HG03097 (cell line): ENCODE results near the gene SPSB2.
"Not testable (repeated sequence)": the region's sequence is repeated elsewhere in the genome, so short reads cannot be mapped to it uniquely, and the experiment has no call there.

Experiments
- ATAC-seq: cut with Tn5 transposase; IDR thresholded peaks from one replicate; pipeline ENCODE4 v1.9.1; 2021; ENCODE audit not compliant: unreplicated experiment, low FRiP score

The SPSB2 gene

GRCh38 chr12:6903722-6904121, 30.6 kb upstream of the SPSB2 start:
- no peak for ATAC-seq

DNA sequence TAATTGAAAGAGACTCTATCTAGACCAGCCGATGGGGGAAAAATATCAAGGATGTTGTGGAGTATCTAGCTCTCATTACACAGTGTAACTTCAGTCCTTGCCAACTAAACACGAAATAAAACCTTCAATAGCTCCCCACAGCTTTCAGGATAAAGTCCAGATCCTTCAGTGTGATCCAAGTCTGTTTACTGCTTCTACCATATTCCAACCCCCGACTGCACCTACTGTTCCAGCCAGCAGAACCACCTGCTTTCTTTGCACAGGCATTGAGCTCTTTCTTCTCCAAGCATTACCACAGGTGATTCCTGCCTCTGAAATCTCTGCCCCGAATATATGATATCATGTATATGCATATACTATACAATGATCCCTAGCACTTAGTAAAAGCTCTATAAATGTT, 29.3 kb upstream of the SPSB2 start:
- ATAC-seq: no peak

DNA sequence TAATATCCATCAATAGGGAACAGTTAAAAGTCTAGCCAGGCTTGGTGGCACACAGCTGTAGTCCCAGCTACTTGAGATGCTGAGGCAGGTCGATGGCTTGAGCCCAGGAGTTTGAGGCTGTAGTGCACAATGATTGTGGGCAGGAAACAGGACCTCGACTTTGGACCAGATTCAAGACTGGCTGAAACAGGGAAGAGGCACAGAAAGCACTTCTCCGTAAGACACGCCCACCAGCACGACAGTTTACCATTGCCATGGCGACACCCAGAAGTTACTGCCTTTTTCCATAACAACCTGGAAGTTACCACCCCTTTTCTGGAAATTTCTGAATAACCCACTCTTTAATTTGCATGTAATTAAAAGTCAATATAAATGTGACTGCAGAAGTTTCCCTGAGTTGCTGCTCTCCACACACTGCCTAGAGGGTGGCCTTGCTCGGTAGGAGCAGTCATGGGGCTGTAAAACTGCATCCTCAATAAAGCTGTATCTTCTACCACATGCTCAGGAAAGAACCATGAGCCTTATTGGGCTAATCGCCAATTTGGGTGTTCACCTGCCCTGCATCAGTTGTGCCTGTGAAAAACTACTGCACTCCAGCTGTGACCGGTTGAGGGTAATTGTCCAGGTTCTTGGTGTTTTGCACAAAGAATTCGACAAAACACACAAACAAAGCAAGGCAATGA, 26.9 kb upstream of the SPSB2 start:
- ATAC-seq: no peak

DNA sequence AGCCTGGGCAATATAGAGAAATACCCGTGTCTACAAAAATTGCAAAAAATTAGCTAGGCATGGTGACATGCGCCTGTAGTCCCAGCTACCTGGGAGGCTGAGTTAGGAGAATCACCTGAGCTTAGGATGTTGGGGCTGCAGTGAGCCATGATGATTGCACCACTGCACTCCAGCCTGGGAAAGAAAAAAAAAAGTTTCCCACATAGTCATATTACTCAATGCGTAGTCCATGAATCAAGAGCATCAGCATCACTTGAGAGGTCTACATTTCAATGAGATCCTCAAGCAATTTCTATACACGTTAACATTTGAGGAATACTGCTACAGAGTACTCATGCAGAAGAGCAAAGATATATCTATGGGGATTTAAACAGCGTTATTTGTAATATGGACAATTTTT, 26.3 kb upstream of the SPSB2 start:
- no peak for ATAC-seq

DNA sequence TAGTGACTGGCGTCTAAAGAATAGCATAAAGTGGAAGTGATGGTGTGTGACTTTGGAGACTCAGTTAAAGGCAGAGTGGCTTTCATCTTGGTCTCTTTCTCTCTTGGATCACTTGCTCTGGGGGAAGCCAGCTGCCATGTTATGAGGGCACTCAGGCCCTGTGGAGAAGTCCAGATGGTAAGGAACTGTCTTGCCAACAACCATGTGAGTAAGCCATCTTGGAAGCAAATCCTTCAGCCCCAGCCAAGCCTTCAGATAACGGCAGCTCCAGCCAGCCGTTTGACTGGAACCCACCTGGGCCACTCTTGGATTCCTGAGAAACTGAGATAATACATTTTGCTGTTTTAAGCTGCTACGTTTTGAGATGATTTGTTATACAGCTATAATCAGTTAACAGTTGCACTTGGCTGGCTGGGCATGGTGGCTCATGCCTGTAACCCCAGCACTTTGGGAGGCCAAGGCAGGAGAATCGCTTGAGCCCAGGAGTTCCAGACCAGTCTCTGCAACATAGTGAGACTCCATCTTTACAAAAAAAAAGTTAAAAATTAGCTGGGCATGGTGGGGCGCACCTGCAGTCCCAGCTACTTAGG, 23.8 kb upstream of the SPSB2 start:
- no peak for ATAC-seq

- ATAC-seq: no peak
Observed at GRCh38 chr12:6894321-6894720, 21.2 kb upstream of the SPSB2 start.

DNA sequence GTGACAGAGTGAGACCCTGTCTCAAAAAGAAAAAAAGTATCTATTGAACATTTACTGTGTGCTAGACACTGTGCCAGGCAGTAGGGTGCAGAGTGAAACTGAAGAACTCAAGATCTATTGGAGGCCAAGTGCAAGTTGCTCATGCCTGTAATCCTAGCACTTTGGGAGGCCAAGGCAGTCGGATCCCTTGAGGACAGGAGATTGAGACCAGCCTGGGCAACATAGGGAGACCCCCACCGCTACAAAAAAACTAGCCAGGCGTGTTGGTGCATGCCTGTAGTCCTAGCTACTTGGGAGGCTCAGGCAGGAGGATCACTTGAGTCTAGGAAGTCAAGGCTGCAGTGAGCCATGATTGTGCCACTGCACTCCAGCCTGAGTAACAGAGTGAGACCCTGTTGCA, 19.6 kb upstream of the SPSB2 start:
- not testable (repeated sequence) for ATAC-seq

GRCh38 chr12:6891646-6892001, 18.5 kb upstream of the SPSB2 start:
- ATAC-seq: peak; percentile 8

GRCh38 chr12:6890789-6891645, 17.9 kb upstream of the SPSB2 start:
- peak; percentile 94 for ATAC-seq

DNA sequence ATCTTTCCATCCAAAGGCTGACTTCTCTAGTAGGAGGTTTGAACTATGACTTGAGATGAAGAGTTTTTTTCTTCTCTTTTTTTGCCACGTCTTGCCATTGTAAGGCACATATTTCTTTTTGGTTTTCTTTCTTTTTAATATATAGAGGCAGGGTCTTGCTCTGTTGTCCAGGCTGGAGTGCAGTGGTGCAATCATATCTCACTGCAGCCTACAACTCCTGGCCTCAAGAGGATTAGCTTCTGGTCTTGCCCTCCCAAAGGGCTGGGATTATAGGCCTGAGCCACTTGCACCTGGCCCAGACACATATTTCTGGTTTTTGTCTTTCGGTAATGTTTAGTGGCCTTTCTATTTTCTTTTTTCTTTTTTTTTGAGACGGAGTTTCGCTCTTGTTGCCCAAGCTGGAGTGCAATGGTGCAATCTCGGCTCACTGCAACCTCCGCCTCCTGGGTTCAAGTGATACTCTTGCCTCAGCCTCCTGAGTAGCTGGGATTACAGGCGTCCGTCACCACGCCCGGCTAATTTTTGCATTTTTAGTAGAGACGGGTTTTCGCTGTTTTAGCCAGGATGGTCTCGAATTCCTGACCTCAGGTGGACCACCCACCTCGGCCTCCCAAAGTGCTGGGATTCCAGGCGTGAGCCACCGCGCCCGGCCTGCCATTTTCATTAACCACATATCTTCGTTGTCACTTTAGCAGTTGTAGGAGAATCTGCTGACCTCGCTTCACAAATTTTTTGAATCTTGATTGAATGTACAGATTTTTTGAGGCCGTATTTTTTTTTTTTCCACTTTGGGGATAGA, 16.9 kb upstream of the SPSB2 start:
- not testable (repeated sequence) for ATAC-seq

- not testable (repeated sequence) for ATAC-seq
Observed at GRCh38 chr12:6888794-6889193, 15.7 kb upstream of the SPSB2 start.

- no peak for ATAC-seq
Observed at GRCh38 chr12:6888360-6888759, 15.3 kb upstream of the SPSB2 start.

DNA sequence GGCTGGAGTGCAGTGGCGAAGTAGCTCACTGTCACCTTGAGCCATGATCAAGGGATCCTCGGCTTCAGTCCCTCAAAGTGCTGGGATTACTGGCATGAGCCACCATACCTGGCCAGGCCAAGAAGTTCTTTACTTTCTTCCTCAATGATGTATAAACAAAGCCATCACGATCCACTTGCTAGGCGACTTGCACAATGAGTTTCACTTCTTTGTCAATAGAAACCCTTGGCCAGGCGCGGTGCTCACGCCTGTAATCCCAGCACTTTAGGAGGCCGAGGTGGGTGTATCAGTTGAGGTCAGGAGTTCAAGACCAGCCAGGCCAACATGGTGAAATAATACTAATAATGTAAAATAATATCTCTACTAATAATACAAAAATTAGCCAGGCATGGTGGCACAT, 14.4 kb upstream of the SPSB2 start:
- ATAC-seq: no peak

DNA sequence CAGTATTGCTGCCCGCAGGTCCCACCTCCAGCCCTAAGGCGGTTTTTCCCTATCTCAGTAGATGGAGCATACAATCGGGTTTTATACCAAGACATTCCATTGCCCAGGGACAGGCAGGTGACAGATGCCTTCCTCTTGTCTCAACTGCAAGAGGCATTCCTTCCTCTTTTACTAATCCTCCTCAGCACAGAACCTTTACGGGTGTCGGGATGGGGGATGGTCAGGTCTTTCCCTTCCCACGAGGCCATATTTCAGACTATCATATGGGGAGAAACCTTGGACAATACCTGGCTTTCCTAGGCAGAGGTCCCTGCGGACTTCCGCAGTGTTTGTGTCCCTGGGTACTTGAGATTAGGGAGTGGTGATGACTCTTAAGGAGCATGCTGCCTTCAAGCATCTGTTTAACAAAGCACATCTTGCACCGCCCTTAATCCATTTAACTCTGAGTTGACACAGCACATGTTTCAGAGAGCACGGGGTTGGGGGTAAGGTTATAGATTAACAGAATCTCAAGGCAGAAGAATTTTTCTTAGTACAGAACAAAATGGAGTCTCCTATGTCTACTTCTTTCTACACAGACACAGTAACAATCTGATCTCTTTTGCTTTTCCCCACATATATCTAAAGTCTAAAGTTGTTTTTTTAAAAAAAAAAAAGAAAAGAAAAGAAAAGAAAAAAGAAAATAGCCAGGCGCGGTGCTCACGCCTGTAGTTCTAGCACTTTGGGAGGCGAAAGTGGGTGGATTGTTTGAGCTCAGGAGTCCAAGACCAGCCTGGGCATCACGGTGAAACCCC, 13.3 kb upstream of the SPSB2 start:
- ATAC-seq: not testable (repeated sequence)

DNA sequence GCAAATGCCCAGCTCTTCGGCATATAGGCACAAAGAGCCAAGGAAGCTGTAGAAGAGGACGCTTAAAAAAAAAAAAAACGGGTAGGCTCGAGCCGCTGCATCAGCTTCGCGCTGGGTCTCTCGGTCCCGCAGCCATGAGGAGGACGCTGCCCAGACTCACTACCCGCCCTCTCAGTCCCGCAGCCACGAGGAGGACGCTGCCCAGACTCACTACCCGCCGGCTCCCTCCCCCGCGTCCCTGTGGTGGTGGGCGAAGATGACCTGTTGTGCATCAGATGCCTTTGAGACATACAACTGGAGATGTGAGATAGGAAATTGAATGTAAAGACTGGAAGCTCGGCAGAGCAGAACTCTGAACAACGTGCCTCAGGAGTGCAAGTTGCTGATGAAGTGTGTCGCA, 11.4 kb upstream of the SPSB2 start:
- no peak for ATAC-seq

DNA sequence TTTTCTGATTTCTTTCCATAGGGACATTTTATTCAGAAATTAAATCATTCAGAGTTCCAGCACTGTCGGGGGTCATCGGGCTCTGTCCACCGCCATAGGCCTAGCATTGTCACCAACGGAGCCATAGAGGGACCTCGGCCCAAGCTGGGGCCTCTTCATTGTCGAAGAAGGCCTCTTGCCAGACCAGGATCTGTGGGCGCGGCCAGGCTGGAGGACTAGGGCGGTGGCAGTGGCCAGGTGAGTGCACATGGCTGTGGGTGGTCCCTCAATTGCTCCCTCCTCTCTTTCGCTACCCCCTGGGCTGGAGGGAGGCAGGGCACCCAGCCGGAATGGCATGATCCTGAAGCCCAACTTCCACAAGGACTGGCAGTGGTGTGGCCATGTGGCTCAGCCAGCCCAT, 10.6 kb upstream of the SPSB2 start:
- no peak for ATAC-seq

- no peak for ATAC-seq
Observed at GRCh38 chr12:6883252-6883651, 10.1 kb upstream of the SPSB2 start.

DNA sequence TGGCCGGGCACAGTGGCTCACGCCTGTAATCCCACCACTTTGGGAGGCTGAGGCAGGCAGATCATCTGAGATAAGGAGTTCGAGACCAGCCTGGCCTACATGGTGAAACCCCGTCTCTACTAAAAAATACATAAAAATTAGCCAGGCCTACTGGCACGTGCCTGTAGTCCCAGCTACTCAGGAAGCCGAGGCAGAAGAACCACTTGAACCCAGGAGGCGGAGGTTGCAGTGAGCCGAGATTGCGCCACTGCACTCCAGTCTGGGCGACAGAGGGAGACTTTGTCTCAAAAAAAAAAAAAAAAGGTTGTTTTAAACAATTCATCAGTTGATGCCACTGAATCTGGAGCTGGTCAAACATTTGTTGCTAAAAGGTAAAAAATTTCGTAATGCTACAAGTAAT, 6.7 kb upstream of the SPSB2 start:
- not testable (repeated sequence) for ATAC-seq

- ATAC-seq: not testable (repeated sequence)
Observed at GRCh38 chr12:6874015-6874368, 889 bp upstream of the SPSB2 start.
